Measurements from ENCODE around the gene CS. TPM values are rescaled to one million over a fixed set of nuclear protein-coding genes. Genes with fewer than 3 reads are reported as not detected.
A peak's percentile ranks its signal among the peaks of the same experiment; 100 is the strongest.

CS gene
- total RNA-seq, 2 experiments from 2014 or later = 139 to 145 TPM

- Mint-ChIP-seq H3K27me3 (no peaks in the 10 kb centered on the region), H3K4me3 (peak overlapping the region; percentile 23), H3K4me1 (ENCODE audit: low read depth) (peaks cover 32% of the 10 kb centered on the region), H3K36me3 (ENCODE audit: low read depth) (peaks cover 55% of the 10 kb centered on the region), H3K9me3 (no peaks in the 10 kb centered on the region), H3K27ac (peak overlapping the region; percentile 39)
- Histone ChIP-seq H3K36me3 (ENCODE audit: insufficient read depth, low read length) (peaks cover 26% of the 10 kb centered on the region), H3K4me1 (ENCODE audit: insufficient read depth, low read length) (peaks cover 19% of the 10 kb centered on the region), H3K27me3 (ENCODE audit: control insufficient read depth in 1 of 2, insufficient read depth in 2 of 2, low read length in 2 of 2) (no peaks in the 10 kb centered on the region), H3K9me3 (ENCODE audit: control insufficient read depth in 1 of 2, insufficient read depth in 1 of 2, low read length in 2 of 2) (no peaks in the 10 kb centered on the region), H3K27ac (ENCODE audit: low read depth in 1 of 2, low read length in 2 of 2) (no peak overlapping the region), H3K4me3 (ENCODE audit: low read length) (no peak overlapping the region)
- TF ChIP-seq CTCF (IDR thresholded peaks at IDR 0.05) = no peak
- DNase-seq (no peak), ATAC-seq (ENCODE audit: poor library complexity) (no peak)
- CTCF ChIA-PET = no interaction called here
- POLR2A ChIA-PET = interaction anchor here (3.9 to 5.2 kb wide), 2 partner anchors 15 to 29 kb away, joined by 39 to 64 read pairs; partner anchors contain the start of genes CNPY2 and STAT2
- intact Hi-C loops (cut with DNase I, micrococcal nuclease) = loop anchor here in 1 of 2 experiments (5.0 kb wide), 1 partner anchor 131 kb away; no protein-coding TSS in a partner anchor
Measured at GRCh38 chr12:56330936-56331490, 30.9 kb upstream of the CS start.

- intact Hi-C loops (cut with DNase I, micrococcal nuclease) = no loop called here
- no peaks in the 10 kb centered on the region for H3K27me3 Mint-ChIP-seq
- no peak for TF ChIP-seq CTCF (IDR thresholded peaks at IDR 0.05)
- H3K4me3 Mint-ChIP-seq = no peak overlapping the region
- no peaks in the 10 kb centered on the region for H3K9me3 ChIP-seq (ENCODE audit: control insufficient read depth in 1 of 2, insufficient read depth in 1 of 2, low read length in 2 of 2)
- H3K27ac ChIP-seq (ENCODE audit: low read depth in 1 of 2, low read length in 2 of 2) = no peak overlapping the region
- peaks cover 79% of the 10 kb centered on the region for H3K36me3 Mint-ChIP-seq (ENCODE audit: low read depth)
- ChIA-PET CTCF (no interaction called here), POLR2A (no interaction called here)
- ATAC-seq (ENCODE audit: poor library complexity) (no peak), DNase-seq (no peak)
- no peak overlapping the region for H3K4me3 ChIP-seq (ENCODE audit: low read length)
- H3K27me3 ChIP-seq (ENCODE audit: control insufficient read depth in 1 of 2, insufficient read depth in 2 of 2, low read length in 2 of 2) = no peaks in the 10 kb centered on the region
- peaks cover 68% of the 10 kb centered on the region for H3K36me3 ChIP-seq (ENCODE audit: insufficient read depth, low read length)
- H3K4me1 ChIP-seq (ENCODE audit: insufficient read depth, low read length) = no peaks in the 10 kb centered on the region
- H3K4me1 Mint-ChIP-seq (ENCODE audit: low read depth) = peaks cover 5% of the 10 kb centered on the region
- H3K9me3 Mint-ChIP-seq = no peaks in the 10 kb centered on the region
- no peak overlapping the region for H3K27ac Mint-ChIP-seq
Measured at GRCh38 chr12:56326533-56326932, 26.4 kb upstream of the CS start.

- Histone ChIP-seq H3K27me3 (ENCODE audit: control insufficient read depth in 1 of 2, insufficient read depth in 2 of 2, low read length in 2 of 2) (no peaks in the 10 kb centered on the region), H3K4me3 (ENCODE audit: low read length) (no peak overlapping the region), H3K27ac (ENCODE audit: low read depth in 1 of 2, low read length in 2 of 2) (no peak overlapping the region), H3K36me3 (ENCODE audit: insufficient read depth, low read length) (peaks cover 68% of the 10 kb centered on the region), H3K4me1 (ENCODE audit: insufficient read depth, low read length) (no peaks in the 10 kb centered on the region), H3K9me3 (ENCODE audit: control insufficient read depth in 1 of 2, insufficient read depth in 1 of 2, low read length in 2 of 2) (no peaks in the 10 kb centered on the region)
- H3K4me3 Mint-ChIP-seq = no peak overlapping the region
- ChIA-PET CTCF (no interaction called here), POLR2A (interaction anchor here (1.2 to 1.5 kb wide), 2 partner anchors 10 to 13 kb away, joined by 6 to 7 read pairs; partner anchors contain the start of genes CNPY2 and IL23A)
- intact Hi-C loops (cut with DNase I, micrococcal nuclease) = no loop called here
- DNase-seq (no peak), ATAC-seq (ENCODE audit: poor library complexity) (no peak)
- H3K9me3 Mint-ChIP-seq = no peaks in the 10 kb centered on the region
- H3K4me1 Mint-ChIP-seq (ENCODE audit: low read depth) = peaks cover 2% of the 10 kb centered on the region
- TF ChIP-seq CTCF (IDR thresholded peaks at IDR 0.05) = no peak
- H3K27ac Mint-ChIP-seq = no peak overlapping the region
- H3K27me3 Mint-ChIP-seq = no peaks in the 10 kb centered on the region
- peaks cover 75% of the 10 kb centered on the region for H3K36me3 Mint-ChIP-seq (ENCODE audit: low read depth)
Measured at GRCh38 chr12:56326126-56326525, 26.0 kb upstream of the CS start.

Data from CD4-positive, alpha-beta T cell (primary cell).